ENCODE data around the gene RAI2.

RAI2 gene

DNA sequence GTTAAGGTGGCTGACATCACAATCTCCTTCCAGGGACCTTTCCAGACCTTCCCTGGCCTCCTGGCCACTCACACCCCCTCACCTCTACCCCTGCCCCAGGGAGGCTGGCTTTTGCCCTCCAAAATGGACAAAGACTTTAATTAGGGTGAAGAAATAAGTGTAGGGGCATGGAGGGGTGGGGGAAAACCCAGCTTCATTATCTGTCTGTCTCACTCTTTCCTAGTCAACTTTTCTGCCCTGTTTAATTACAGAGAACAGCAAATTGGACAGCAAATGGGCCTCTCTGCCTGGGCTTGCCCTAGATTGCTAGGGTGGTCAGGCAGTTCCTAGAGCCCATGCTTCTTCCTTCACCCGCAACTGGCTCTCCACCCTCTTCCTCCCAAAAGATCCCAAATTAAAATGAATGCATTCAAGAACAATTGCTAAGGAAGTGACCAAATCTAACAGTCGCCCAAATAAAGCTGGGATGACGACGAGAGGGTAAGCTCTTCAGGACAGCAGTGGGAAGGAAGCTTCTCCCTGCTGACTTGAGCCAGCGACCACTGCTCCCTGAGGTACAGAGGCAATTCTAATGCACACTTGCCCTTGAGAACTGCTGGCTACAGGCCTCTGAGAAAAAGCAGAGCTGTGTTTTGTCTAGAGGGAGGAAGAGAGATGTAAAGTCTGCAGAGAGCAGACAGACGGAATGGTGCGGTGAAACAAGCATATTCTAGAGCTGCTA, 12.4 kb downstream of the RAI2 start:
- TF ChIP-seq, protein P1, sequence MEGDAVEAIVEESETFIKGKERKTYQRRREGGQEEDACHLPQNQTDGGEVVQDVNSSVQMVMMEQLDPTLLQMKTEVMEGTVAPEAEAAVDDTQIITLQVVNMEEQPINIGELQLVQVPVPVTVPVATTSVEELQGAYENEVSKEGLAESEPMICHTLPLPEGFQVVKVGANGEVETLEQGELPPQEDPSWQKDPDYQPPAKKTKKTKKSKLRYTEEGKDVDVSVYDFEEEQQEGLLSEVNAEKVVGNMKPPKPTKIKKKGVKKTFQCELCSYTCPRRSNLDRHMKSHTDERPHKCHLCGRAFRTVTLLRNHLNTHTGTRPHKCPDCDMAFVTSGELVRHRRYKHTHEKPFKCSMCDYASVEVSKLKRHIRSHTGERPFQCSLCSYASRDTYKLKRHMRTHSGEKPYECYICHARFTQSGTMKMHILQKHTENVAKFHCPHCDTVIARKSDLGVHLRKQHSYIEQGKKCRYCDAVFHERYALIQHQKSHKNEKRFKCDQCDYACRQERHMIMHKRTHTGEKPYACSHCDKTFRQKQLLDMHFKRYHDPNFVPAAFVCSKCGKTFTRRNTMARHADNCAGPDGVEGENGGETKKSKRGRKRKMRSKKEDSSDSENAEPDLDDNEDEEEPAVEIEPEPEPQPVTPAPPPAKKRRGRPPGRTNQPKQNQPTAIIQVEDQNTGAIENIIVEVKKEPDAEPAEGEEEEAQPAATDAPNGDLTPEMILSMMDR (IDR thresholded peaks at IDR 0.05; ENCODE audit: control extremely low read depth, extremely low read depth, low read depth, missing control alignments), result no peak
- no peak for DNase-seq (ENCODE audit: extremely low spot score)
- ChIA-PET CTCF (interaction anchor here (0.7 kb wide), 1 partner anchor 8 kb away, joined by 3 read pairs; no protein-coding TSS in a partner anchor), POLR2A (no interaction called here)

DNA sequence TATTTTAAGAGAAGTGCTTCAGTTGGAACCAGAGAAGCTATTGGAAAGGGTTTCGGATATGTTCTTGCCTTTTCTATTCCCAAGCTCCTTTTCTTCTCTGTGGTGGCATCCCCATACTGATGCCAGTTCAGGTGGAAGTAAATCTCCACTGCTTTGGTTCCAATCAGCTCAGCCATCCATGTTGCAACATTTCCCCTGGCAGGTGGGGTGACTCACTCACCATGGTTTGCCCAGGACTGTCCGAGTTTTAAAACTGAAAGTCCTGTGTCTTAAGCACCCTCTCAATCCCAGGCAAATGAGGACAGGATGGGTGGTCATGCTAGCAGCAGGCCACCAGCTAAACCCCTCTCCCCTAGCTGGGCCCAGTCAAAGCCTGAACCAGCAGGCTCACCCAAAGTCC, 15.1 kb downstream of the RAI2 start:
- no peak for DNase-seq (ENCODE audit: extremely low spot score)
- TF ChIP-seq, protein P1 (IDR thresholded peaks at IDR 0.05; ENCODE audit: control extremely low read depth, extremely low read depth, low read depth, missing control alignments), result no peak
- ChIA-PET POLR2A (no interaction called here), CTCF (no interaction called here)

DNA sequence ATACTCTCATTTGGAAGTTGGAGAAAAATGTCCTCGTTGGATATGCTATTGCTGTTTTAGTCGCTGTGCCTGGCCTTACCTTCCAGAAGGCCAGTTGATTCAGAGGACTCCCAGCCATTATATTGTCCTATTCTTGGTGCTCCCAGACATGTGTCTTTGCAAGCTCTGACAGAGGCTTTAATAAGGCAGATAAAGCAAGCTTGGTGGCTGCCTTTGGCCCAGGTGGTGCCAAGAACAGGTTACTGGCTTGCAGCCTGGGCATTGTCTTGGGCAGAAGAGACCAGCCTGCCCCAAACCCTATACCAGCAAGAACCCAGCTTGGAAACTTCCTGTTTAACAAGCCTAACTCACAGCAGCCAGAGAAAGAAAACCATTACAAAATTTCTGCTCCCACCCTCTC, 16.9 kb downstream of the RAI2 start:
- ChIA-PET POLR2A (no interaction called here), CTCF (no interaction called here)
- DNase-seq (ENCODE audit: extremely low spot score), result no peak
- TF ChIP-seq, protein P1 (IDR thresholded peaks at IDR 0.05; ENCODE audit: control extremely low read depth, extremely low read depth, low read depth, missing control alignments), result no peak

DNA sequence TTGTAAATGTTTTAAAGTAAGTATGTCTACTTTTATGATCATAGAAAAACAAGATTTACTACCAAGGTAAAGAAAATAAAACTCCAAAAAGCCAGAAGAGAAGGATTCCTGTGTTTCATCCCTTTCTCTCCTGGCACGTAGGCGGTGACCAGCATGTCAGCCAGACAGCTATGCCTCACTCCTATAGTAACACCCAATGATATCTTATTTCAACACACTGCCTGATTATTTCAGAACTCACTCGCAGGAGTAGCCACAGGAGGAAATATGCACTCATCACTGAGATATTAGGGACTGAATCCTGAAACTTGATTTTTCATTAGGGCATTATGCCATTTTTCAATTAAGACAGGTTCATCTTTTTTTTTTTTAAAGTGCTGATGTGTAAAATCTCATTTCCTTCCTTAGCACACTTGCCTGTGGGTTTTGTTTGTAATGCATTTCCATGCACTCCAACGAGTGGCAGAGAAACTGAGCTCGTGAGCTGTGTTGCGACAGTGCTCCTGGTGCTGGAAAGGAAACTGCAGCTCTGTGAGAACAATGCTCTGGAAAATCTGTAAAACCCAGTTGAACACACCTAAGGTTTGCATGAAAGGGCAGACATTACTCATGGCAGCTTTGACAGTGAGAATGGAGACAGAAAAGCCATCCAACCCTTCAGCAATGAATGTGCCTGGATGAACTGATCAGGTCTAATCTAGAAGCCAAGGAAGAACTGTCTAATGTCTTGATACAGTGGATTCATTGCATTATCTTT, 18.2 kb downstream of the RAI2 start:
- DNase-seq (ENCODE audit: extremely low spot score), result no peak
- TF ChIP-seq, protein P1 (IDR thresholded peaks at IDR 0.05; ENCODE audit: control extremely low read depth, extremely low read depth, low read depth, missing control alignments), result no peak
- ChIA-PET POLR2A (no interaction called here), CTCF (no interaction called here)

DNA sequence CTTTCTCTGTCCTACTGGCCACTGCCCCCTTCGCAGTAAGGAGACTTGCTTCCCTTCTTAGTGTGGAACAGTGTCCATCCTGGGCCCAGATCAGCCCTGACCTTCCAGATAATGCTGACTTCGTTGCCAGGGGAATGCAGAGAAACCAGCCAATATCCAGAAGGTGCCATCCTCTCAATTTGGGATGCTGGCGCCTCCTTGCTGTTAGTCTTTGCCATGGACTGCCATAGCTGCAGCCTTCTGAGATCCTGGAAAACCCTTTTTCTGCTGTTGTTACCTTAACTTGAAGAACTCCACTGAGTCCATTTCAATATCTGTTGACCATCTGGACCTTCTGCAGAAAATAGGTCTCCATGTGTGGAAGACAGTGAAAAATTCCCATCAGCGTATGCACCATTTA, 21.8 kb downstream of the RAI2 start:
- CTCF ChIA-PET, result no interaction called here

DNA sequence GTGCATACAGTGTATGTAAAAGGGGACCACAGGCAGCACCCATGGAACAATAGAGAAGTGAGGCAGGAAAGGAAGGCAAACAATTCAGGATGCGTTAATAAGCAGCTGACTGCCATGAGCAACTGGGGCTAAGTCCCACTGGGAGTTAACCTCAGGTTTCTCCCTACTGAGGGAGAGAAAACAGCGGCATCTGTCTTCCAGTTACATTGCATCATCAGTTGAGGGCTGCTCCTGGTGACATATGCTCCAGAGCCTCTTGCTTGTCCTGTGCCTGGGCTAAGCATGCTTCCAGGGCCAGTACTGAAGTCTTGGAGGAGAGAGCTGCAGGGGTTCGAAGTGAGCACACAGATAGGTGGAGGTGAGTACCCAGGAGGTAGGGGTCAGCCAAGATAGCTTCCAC, 24.3 kb downstream of the RAI2 start:
- TF ChIP-seq, protein P1 (IDR thresholded peaks at IDR 0.05; ENCODE audit: control extremely low read depth, extremely low read depth, low read depth, missing control alignments), result no peak
- DNase-seq (ENCODE audit: extremely low spot score), result no peak
- POLR2A ChIA-PET, result no interaction called here
- CTCF ChIA-PET, result no interaction called here

More for the DNA sequence above, 21.8 kb downstream of the RAI2 start:
- DNase-seq (ENCODE audit: extremely low spot score), result no peak
- TF ChIP-seq, protein P1 (IDR thresholded peaks at IDR 0.05; ENCODE audit: control extremely low read depth, extremely low read depth, low read depth, missing control alignments), result no peak
- POLR2A ChIA-PET, result no interaction called here
